ENCODE data around the gene PLPPR3. TPM values are rescaled to one million over a fixed set of nuclear protein-coding genes. Genes with fewer than 3 reads are reported as not detected.

The PLPPR3 gene
- total and polyA plus RNA-seq, 9 of the 15 experiments (the other 6 are each of a cell fraction or from before 2014, with no cell fraction given): 0.01 to 48.2 (median 8.6) TPM

- TF ChIP-seq MAZ (CRISPR knock-in tag; conservative IDR thresholded peaks at IDR 0.05 in 1 of 2, IDR thresholded peaks at IDR 0.05 in 1 of 2): peak in 1 of 2 experiments; percentile 37; a peak in 2 of 4 replicates
- no peak for TF ChIP-seq NCOA4 (IDR thresholded peaks at IDR 0.05; ENCODE audit: partially characterized antibody)
- TF ChIP-seq MAX (CRISPR knock-in tag; IDR thresholded peaks at IDR 0.05): peak; percentile 43; the same call in 1 of the 2 replicates
- 0 out of 4 replicates have a peak, but pooled peaks of 1 of the 2 experiments have one; percentile 47 for TF ChIP-seq MNT (conservative IDR thresholded peaks at IDR 0.05)
- TF ChIP-seq TAF9B (IDR thresholded peaks at IDR 0.05; ENCODE audit: partially characterized antibody): no peak
- no peak for TF ChIP-seq MED1 (CRISPR knock-in tag; IDR thresholded peaks at IDR 0.05; ENCODE audit: borderline replicate concordance)
- TF ChIP-seq ZNF696 (CRISPR knock-in tag; conservative IDR thresholded peaks at IDR 0.05): no peak
- TF ChIP-seq FOS (IDR thresholded peaks at IDR 0.05; ENCODE audit: extremely low read depth, insufficient read length): no peak
- no peak for TF ChIP-seq SAFB2 (IDR thresholded peaks at IDR 0.05; ENCODE audit: borderline replicate concordance, low read depth, low read length, severe bottlenecking)
- no peak for TF ChIP-seq NR3C1 (CRISPR knock-in tag; IDR thresholded peaks at IDR 0.05)
- no peak for TF ChIP-seq ZNF384 (IDR thresholded peaks at IDR 0.05; ENCODE audit: low read depth, low read length)
- no peak for TF ChIP-seq SOX6 (IDR thresholded peaks at IDR 0.05)
- TF ChIP-seq SMC3 (conservative IDR thresholded peaks at IDR 0.05; ENCODE audit: insufficient read depth, low read depth, low read length): no peak
- TF ChIP-seq CBX1 (IDR thresholded peaks at IDR 0.05; ENCODE audit: low read depth): no peak
- TF ChIP-seq HDAC3 (IDR thresholded peaks at IDR 0.05; ENCODE audit: borderline replicate concordance, partially characterized antibody): no peak
- TF ChIP-seq RFX1 (IDR thresholded peaks at IDR 0.05): no peak
- no peak for TF ChIP-seq ZNF184 (CRISPR knock-in tag; IDR thresholded peaks at IDR 0.05)
- no peak for TF ChIP-seq KDM2B (CRISPR knock-in tag; IDR thresholded peaks at IDR 0.05)
- peak; percentile 69 for TF ChIP-seq RBFOX2 (IDR thresholded peaks at IDR 0.05; ENCODE audit: low read depth, low read length)
- peak; percentile 25; the same call in 1 of the 2 replicates for TF ChIP-seq POLR2AphosphoS5 (IDR thresholded peaks at IDR 0.05; ENCODE audit: control insufficient read depth, insufficient read depth, low read depth, low read length)
- TF ChIP-seq GATA2 (CRISPR knock-in tag; IDR thresholded peaks at IDR 0.05): no peak
- TF ChIP-seq SMAD2 (IDR thresholded peaks at IDR 0.05; ENCODE audit: low read depth, low read length): no peak
- peak in 1 of 3 experiments; percentile 4 for TF ChIP-seq YY1 (IDR thresholded peaks at IDR 0.05; ENCODE audit: borderline replicate concordance in 1 of 3, control insufficient read depth in 1 of 3, extremely low read depth in 1 of 3, insufficient read depth in 3 of 3, insufficient read length in 1 of 3, insufficient replicate concordance in 2 of 3, low read depth in 1 of 3, low read length in 2 of 3)
- no peak for TF ChIP-seq KDM4B (IDR thresholded peaks at IDR 0.05; ENCODE audit: borderline replicate concordance in 2 of 2, low read depth in 1 of 2)
- TF ChIP-seq HDAC6 (IDR thresholded peaks at IDR 0.05; ENCODE audit: low read depth, low read length): no peak
- no peak for TF ChIP-seq ZNF778 (CRISPR knock-in tag; IDR thresholded peaks at IDR 0.05)
- TF ChIP-seq JUN (IDR thresholded peaks at IDR 0.05; ENCODE audit: borderline replicate concordance, low read depth, low read length): no peak
- TF ChIP-seq JUN (CRISPR knock-in tag; IDR thresholded peaks at IDR 0.05; ENCODE audit: borderline replicate concordance): no peak
- TF ChIP-seq ZNF830 (CRISPR knock-in tag; IDR thresholded peaks at IDR 0.05): no peak
Observed at GRCh38 chr19:821231-821824, 427 bp downstream of the PLPPR3 start (continued).

Measured in K562 (cell line).